NCI-H1436 treated with DMSO at 0.1 percent for 48 hours (cell line): Measurements from ENCODE around the gene DHFR2.
A peak's percentile ranks its signal among the peaks of the same experiment; 100 is the strongest.
"Not testable (repeated sequence)": the region's sequence is repeated elsewhere in the genome, so short reads cannot be mapped to it uniquely, and the experiment has no call there.

Experiments used
- DNase-seq: peaks from one replicate; lab custom pipeline; 2025; lab: John Stamatoyannopoulos, UW

Gene DHFR2

GRCh38 chr3:94065819-94066480, 3.2 kb upstream of the DHFR2 start:
- no peak for DNase-seq

GRCh38 chr3:94065122-94065521, 2.4 kb upstream of the DHFR2 start:
- DNase-seq = no peak

DNA sequence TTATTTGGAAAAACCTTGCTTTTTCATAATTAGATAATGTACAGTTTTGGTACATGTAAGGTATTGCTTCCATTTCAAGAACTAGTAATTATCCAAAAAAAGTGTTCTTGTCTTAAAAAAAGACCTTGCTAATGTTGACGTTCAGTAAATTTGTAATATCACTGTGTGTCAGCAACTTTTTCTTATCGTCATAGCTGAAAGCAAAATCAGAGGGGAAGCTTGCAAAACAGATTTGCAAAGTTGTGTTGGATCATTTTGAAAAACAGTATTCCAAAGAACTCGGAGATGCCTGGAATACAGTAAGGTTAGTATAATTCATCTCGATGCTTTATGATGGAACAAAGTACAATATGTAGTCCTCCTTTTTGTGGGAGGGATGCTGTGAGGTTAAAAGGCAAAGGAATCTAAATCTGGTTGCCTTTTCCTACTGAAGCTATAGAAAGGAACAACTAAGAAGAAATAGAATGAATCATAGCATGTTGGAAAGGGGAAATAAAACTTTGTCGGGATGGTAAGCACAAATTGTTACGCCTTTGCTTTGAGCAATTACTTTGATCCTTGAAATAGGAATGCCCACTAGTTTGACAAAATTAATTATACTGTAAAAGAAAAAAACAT, 1.6 kb upstream of the DHFR2 start:
- DNase-seq = no peak

GRCh38 chr3:94063496-94064119, 892 bp upstream of the DHFR2 start:
- no peak for DNase-seq

DNA sequence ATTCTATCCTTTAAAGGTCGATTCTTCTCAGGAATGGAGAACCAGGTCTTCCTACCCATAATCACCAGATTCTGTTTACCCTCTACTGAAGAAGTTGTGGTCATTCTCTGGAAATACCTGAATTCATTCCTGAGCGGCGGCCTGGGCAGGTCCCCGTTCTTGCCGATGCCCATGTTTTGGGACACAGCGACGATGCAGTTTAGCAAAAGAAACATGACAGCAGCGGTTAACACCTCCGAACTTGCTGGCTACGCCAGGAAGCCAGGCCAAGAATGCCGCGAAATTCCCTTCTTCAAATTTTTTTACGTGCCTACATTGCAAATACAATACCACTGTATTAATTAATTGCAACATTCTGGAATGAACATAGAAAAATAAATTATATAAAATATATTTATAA, 1.4 kb downstream of the DHFR2 start:
- DNase-seq = no peak

DNA sequence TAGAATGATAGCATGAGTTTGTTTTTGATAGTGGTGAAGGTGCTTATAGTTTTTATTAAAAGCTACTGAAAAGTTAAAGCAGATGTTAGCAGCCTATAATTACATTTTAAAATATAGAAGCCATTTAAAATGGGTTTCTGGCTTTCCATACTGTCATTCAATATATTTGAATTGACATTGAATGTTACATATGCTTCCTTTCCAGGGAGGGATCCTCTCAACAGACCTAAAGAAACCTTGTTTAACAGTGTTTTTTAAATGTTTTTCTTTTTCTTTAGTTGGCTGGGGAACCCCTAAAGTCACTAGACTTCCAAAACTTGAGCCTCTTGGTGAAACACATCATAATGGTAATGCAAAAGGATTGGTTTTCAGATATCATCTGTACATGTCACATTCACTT, 12.2 kb downstream of the DHFR2 start:
- no peak for DNase-seq

DNA sequence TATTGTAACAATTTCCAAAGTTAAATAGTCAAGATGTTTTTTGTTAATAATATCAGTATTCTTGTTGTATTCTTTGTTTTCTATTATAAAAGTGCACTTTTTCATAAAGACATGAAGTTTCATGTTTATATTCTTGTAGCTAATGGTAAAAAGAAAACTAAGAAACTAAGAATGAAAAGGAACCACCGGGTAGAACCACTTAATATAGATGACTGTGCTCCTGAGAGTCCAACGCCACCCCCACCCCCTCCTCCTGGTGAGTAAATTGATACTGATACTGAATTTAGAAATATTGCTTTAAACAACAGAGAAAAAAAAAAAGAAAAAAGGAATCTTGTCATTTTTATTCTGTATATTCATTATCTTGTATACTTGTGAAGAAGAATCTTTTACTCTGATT, 13.4 kb downstream of the DHFR2 start:
- no peak for DNase-seq

- no peak for DNase-seq
Observed at GRCh38 chr3:94046533-94046932, 16.2 kb downstream of the DHFR2 start.

DNA sequence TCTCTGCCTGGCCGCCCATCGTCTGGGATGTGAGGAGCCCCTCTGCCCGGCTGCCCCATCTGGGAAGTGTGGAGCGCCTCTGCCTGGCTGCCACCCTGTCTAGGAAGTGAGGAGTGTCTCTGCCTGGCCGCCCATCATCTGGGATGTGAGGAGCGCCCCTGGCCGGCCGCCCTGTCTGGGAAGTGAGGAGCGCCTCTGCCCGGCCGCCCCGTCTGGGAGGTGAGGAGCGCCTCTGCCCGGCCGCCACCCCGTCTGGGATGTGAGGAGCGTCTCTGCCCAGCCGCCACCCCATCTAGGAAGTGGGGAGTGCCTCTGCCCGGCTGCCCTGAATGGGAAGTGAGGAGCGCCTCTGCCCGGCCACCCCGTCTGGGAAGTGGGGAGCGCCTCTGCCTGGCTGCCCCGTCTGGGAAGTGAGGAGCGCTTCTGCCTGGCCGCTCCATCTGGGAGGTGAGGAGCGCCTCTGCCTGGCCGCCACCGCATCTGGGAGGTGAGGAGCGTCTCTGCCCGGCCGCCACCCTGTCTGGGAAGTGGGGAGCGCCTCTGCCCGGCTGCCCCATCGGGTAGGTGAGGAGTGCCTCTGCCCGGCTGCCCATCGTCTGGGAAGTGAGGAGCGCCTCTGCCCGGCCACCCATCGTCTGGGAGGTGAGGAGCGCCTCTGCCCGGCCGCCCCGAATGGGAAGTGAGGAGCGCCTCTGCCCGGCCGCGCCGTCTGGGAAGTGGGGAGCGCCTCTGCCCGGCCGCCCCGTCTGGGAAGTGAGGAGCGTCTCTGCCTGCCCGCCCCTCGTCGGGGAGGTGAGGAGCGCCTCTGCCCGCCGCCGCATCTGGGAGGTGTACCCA, 18.4 kb downstream of the DHFR2 start:
- not testable (repeated sequence) for DNase-seq

DNA sequence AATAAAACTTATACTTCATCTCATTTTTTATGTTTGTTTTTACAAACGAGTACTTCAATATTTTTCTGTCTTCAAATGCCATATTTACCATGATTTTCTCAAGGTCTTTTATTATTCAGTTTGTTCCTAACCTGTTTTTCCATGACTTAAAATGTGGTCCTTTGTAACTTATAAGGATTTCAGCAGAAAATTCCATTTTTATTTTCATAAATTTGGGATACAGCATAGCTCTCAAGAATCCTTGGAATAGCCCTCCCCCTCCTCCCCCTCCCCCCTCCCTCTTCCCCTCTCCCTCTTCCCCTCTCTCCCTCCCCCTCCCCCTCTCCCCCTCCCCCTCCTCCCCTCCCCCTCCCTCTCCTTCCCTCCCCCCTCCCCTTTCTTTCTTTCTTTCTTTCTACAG, 19.4 kb downstream of the DHFR2 start:
- DNase-seq = no peak

- DNase-seq = no peak
Observed at GRCh38 chr3:94036909-94037507, 25.7 kb downstream of the DHFR2 start.

- DNase-seq = peak; percentile 64
Observed at GRCh38 chr3:94028093-94028837, 34.5 kb downstream of the DHFR2 start, which contains the start of gene STX19. Gene STX19, minus strand, starts transcription at chr3:94028597. Its CDS starts 13,328 bp downstream, at chr3:94015269.

GRCh38 chr3:94026623-94027022, 36.1 kb downstream of the DHFR2 start:
- no peak for DNase-seq

- DNase-seq = no peak
Observed at GRCh38 chr3:94024385-94024784, 38.3 kb downstream of the DHFR2 start.

DNA sequence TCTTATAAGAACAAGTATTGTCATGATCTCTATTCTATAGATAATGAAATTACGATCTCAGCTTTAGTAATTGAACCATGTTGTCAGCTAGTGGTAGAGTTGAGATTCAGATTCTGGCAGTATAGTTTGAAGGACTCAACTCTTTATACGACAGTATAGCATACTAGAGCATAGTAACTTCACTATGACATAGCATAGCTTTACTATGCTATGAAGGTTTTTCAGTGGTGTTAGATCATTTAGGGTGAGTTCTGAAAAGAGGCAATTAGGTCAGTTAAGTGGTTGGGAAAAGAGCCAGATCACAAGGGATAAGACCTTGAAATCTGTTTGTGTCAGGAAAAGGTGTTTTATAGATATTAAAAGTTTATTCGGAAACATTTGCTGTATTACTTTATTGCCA, 42.4 kb downstream of the DHFR2 start:
- DNase-seq = no peak

DNA sequence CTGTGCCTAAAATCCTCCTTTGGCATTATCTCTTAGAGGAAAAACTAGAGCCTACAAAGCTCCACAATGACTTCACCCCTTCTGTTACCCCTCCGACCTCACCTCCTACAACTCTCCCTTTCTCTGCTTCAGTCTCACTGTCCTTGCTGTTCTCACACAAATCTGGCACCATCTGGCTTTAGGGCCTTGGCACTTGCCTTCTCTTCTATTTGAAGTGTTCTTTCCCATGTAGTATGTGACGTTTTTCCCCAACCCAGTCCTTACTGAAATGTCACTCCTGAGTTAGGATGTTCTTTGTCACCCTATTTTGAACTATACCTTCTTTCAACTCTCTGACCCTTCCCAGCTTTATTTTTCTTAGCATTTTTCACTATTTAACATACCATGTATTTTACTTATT, 43.1 kb downstream of the DHFR2 start:
- DNase-seq = no peak

DNA sequence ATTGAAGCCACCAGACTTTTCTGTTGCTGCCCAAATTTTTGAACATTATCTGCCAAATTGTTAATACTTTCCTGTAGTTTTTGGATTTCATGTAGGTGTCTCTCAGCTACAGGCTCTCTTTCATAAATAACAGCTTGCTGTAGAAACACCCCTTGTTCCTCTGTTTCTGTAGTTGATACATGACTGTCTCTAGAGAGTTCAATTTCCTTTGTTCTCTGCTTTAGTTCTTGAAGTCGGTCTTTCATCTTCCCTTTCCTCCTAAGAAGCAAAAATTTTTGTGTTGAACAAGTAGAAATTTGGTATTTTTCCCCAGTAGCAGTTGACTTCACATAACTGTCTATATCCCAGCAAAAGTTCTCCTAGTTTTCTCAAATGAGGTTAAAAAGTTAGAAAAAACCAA, 47.7 kb downstream of the DHFR2 start:
- DNase-seq = no peak

DNA sequence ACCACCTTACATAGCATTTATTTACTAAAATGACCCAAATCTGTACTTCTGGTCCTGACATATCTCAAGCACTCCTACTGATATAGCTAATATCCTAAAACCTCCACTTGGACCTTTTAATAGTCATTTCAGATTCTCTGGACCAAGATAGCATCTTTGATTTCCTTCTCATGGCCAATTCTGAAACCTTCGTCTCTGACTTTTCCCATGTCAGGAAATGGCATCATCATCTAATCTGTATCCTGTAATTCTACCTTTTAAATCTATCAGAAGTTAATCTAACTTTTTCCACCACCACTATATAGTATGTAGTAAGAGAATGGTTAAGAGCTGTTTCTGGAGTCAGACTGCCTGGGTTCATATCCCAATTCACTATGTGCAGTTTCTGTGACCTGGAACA, 50.5 kb downstream of the DHFR2 start:
- no peak for DNase-seq

DNA sequence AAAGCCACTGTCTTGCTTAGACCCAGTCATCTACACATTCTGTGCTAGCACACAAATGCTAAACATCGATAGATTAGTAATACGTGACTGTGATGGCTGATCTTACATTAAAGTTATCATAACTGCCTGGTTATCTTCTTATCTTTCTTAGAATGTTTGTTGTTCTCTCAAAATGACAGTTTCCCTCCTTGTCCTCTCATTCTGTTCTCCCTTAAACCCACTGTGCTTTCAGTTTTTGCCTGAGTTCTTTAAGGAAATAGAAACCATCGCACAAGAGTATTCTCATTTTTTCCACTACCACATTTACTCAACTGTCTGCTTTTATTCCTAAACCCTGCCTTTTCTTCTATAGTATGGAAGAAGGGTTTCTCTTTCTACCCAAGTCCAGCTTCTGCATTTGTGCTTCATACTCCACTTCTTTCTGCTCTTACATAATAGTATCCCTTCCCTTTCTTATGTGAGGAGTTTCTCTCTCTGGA, 51.4 kb downstream of the DHFR2 start:
- no peak for DNase-seq

DNA sequence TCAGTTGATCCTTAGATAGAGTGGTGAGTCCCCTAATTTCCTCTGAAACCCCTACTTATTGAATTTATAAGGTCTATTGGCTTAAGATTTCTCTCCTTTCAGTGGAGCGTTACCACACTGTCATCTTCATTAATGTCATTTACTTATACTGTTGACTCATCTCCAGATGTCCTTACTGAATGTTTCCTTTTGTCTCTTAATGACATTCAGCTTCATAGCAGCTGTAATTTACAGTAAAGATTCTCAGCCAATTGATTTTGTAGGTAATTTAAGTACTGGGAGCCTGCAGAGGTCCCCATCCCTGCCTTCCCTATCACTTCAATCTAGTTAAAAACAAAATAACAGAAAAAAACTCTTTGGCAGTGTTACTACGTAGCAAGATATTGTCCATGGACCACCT, 53.1 kb downstream of the DHFR2 start:
- no peak for DNase-seq

DNA sequence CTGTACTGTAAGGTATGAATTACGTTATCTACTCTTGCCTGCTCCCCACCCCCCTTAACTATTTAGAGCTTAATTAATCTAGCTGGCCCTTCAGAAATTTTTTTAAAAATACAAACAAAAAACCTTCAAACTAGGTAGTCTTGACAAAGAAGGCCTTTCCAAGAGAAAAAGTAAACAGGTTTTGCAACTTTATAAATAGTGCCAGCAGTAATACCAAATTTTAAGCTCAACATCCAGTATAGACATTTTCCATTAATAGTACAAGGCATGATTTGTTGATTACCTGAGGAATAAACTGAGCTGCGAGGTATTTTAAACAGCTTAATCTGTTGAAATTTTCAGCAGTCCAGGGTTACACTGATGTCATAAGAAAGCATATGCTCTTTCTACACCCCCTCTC, 54.5 kb downstream of the DHFR2 start:
- DNase-seq = no peak
